Esophagus squamous epithelium (tissue), 4 donors: ENCODE results near the gene RAB19.

Source experiments
- CTCF ChIP-seq, 6 experiments: fragments of 450-650 bp in 4 of 6; fragments of 200-600 bp in 2 of 6; sonication (generic) in 2 of 6; IDR thresholded peaks; one replicate each; pipeline ENCODE4 v1.5.1; 2016 to 2019; ENCODE audit warnings: antibody characterized with exemption in 6 of 6, mild to moderate bottlenecking in 4 of 6, moderate library complexity in 4 of 6
- POLR2A ChIP-seq, 4 donors: fragments of 450-650 bp; IDR thresholded peaks; one replicate each; pipeline ENCODE4 v1.6.1; 2017; ENCODE audit warnings: antibody characterized with exemption in 4 of 4, mild to moderate bottlenecking in 4 of 4, moderate library complexity in 3 of 4

- TF ChIP-seq CTCF (IDR thresholded peaks at IDR 0.05) = no peak
- no peak for TF ChIP-seq POLR2A (IDR thresholded peaks at IDR 0.05)
Observed at GRCh38 chr7:140398821-140399220, 5.0 kb upstream of the RAB19 start.
